Astrocyte (in vitro differentiated cells and primary cell): ENCODE results near the gene SREBF2. TPM values are rescaled to one million over a fixed set of nuclear protein-coding genes. Genes with fewer than 3 reads are reported as not detected.

ENCODE experiments used
- DNase-seq: peaks from one replicate; pipeline ENCODE4 v3.0.0-alpha.2; 2010; ENCODE audit warnings: low read depth
- FAIRE-seq: peaks from 2 replicates; lab custom pipeline; 2011; peaks lifted over from hg19 to GRCh38; lab: Jason Lieb, UNC
- H2AFZ ChIP-seq: 2 replicates; pipeline ENCODE4 v1.6.0; 2012; ENCODE audit warnings: low read depth, low read length, inconsistent platforms
- H3K27ac ChIP-seq: 2 replicates; pipeline ENCODE4 v1.5.1; 2011; ENCODE audit warnings: low read depth, low read length, inconsistent platforms
- H3K27me3 ChIP-seq: 2 replicates; pipeline ENCODE4 v1.6.0; 2011; ENCODE audit warnings: low read length, inconsistent platforms; ENCODE audit not compliant: insufficient read depth
- H3K36me3 ChIP-seq: 2 replicates; pipeline ENCODE4 v1.5.1; 2011; ENCODE audit warnings: low read length, inconsistent platforms; ENCODE audit not compliant: insufficient read depth
- H3K4me1 ChIP-seq: 2 replicates; pipeline ENCODE4 v1.5.1; 2011; ENCODE audit warnings: low read length, inconsistent platforms; ENCODE audit not compliant: insufficient read depth
- H3K4me2 ChIP-seq: 2 replicates; pipeline ENCODE4 v1.6.0; 2012; ENCODE audit warnings: low read length, inconsistent platforms
- H3K4me3 ChIP-seq: 2 replicates; pipeline ENCODE4 v1.5.1; 2011; ENCODE audit warnings: low read depth, mild to moderate bottlenecking, low read length, inconsistent platforms; ENCODE audit not compliant: insufficient read depth
- H3K79me2 ChIP-seq: 2 replicates; pipeline ENCODE4 v1.6.0; 2012; ENCODE audit warnings: mild to moderate bottlenecking, low read length, inconsistent platforms; ENCODE audit not compliant: insufficient read depth
- H3K9ac ChIP-seq: 2 replicates; pipeline ENCODE4 v1.6.0; 2012; ENCODE audit warnings: mild to moderate bottlenecking, low read length, inconsistent platforms
- H3K9me3 ChIP-seq: 2 replicates; pipeline ENCODE4 v1.5.1; 2012; ENCODE audit warnings: low read depth, mild to moderate bottlenecking, low read length, inconsistent platforms; ENCODE audit not compliant: insufficient read depth
- H4K20me1 ChIP-seq: 2 replicates; pipeline ENCODE4 v1.6.0; 2012; ENCODE audit warnings: low read length, inconsistent platforms; ENCODE audit not compliant: insufficient read depth
- H3K27ac Mint-ChIP-seq: one replicate; pipeline ENCODE4 v1.8.0; 2021; ENCODE audit warnings: mild to moderate bottlenecking, mixed read lengths; ENCODE audit not compliant: unreplicated experiment
- H3K27me3 Mint-ChIP-seq: one replicate; pipeline ENCODE4 v1.8.0; 2021; ENCODE audit warnings: low read depth, mixed read lengths; ENCODE audit not compliant: unreplicated experiment
- H3K36me3 Mint-ChIP-seq: one replicate; pipeline ENCODE4 v1.8.0; 2021; ENCODE audit warnings: low read depth, mixed read lengths; ENCODE audit not compliant: unreplicated experiment
- H3K4me1 Mint-ChIP-seq: one replicate; pipeline ENCODE4 v1.8.0; 2021; ENCODE audit warnings: low read depth, mixed read lengths; ENCODE audit not compliant: unreplicated experiment
- H3K4me3 Mint-ChIP-seq: one replicate; pipeline ENCODE4 v1.8.0; 2021; ENCODE audit warnings: mild to moderate bottlenecking, moderate library complexity, mixed read lengths; ENCODE audit not compliant: unreplicated experiment
- H3K9me3 Mint-ChIP-seq: one replicate; pipeline ENCODE4 v1.8.0; 2021; ENCODE audit warnings: mild to moderate bottlenecking, mixed read lengths; ENCODE audit not compliant: unreplicated experiment
- CTCF ChIP-seq: IDR thresholded peaks from 2 replicates; pipeline ENCODE4 v1.5.1; 2011; ENCODE audit warnings: low read depth, mild to moderate bottlenecking, inconsistent platforms, low read length, moderate library complexity; ENCODE audit not compliant: insufficient read depth
- EZH2 ChIP-seq: IDR thresholded peaks from 2 replicates; pipeline ENCODE4 v1.6.1; 2012; ENCODE audit warnings: mild to moderate bottlenecking, low read length, inconsistent platforms; ENCODE audit not compliant: insufficient read depth
- total RNA-seq: library from RNA; stranded (reverse); gene quantifications from 2 replicates; pipeline ENCODE4 v1.2.1, GENCODE V29; 2021

SREBF2 gene
- total RNA-seq, 1 donor from 2014 or later, result 83.9 TPM

- Histone ChIP-seq H3K27ac (no peak within 1 kb of the TSS), H3K4me2 (peak within 1 kb of the TSS; percentile 39), H3K79me2 (no peaks in the 10 kb centered on the region), H3K36me3 (no peaks in the 10 kb centered on the region), H3K9me3 (no peaks in the 10 kb centered on the region), H3K4me1 (peaks cover 18% of the 10 kb centered on the region), H3K9ac (no peak within 1 kb of the TSS), H3K4me3 (no peak within 1 kb of the TSS), H3K27me3 (peaks cover 57% of the 10 kb centered on the region), H4K20me1 (peaks cover 27% of the 10 kb centered on the region), H2AFZ (no peak within 1 kb of the TSS)
- H3K4me3 Mint-ChIP-seq, result peak within 1 kb of the TSS; percentile 40
- DNase-seq (peak; percentile 12), FAIRE-seq (no peak)
- peaks cover 5% of the 10 kb centered on the region for H3K4me1 Mint-ChIP-seq
- TF ChIP-seq CTCF (no peak), EZH2 (peak; percentile 88)
- H3K9me3 Mint-ChIP-seq, result no peaks in the 10 kb centered on the region
- no peaks in the 10 kb centered on the region for H3K36me3 Mint-ChIP-seq
- peaks cover 50% of the 10 kb centered on the region for H3K27me3 Mint-ChIP-seq
- no peak within 1 kb of the TSS for H3K27ac Mint-ChIP-seq
Measured at GRCh38 chr22:41915035-41915785, 82.3 kb downstream of the SREBF2 start, which contains the start of gene SHISA8. SHISA8 (minus strand) TSS chr22:41915074; CDS start chr22:41914667, 407 bp downstream.

GRCh38 chr22:41915786-41916493 is 83.0 kb downstream of the SREBF2 start:
- Mint-ChIP-seq H3K27me3 (peaks cover 50% of the 10 kb centered on the region), H3K4me1 (peaks cover 5% of the 10 kb centered on the region), H3K4me3 (peak overlapping the region; percentile 40), H3K9me3 (no peaks in the 10 kb centered on the region), H3K27ac (no peak overlapping the region), H3K36me3 (no peaks in the 10 kb centered on the region)
- TF ChIP-seq CTCF, result no peak
- peak; percentile 61 for TF ChIP-seq EZH2
- Histone ChIP-seq H3K27me3 (peaks cover 51% of the 10 kb centered on the region), H3K79me2 (no peaks in the 10 kb centered on the region), H4K20me1 (peaks cover 27% of the 10 kb centered on the region), H2AFZ (no peak overlapping the region), H3K4me3 (no peak overlapping the region), H3K36me3 (no peaks in the 10 kb centered on the region), H3K27ac (no peak overlapping the region), H3K4me1 (peaks cover 11% of the 10 kb centered on the region), H3K9me3 (no peaks in the 10 kb centered on the region), H3K4me2 (no peak overlapping the region), H3K9ac (no peak overlapping the region)
- DNase-seq, result no peak
- no peak for FAIRE-seq
